Nucleus accumbens (tissue), 56 donors: ENCODE data around the gene IDH2.

Experiments
- DNase-seq, 56 donors: peaks; one replicate each; lab custom pipeline; 2025; lab: John Stamatoyannopoulos, UW

IDH2 gene

GRCh38 chr15:90033448-90033847 is 68.8 kb downstream of the IDH2 start:
- DNase-seq: no peak
